NCI-H345 (cell line): ENCODE results near the gene GABARAPL2.

ENCODE experiments used
- DNase-seq: peaks from one replicate; lab custom pipeline; 2025; lab: John Stamatoyannopoulos, UW

The GABARAPL2 gene

GRCh38 chr16:75555213-75555706, 10.9 kb upstream of the GABARAPL2 start:
- DNase-seq = peak; percentile 57

DNA sequence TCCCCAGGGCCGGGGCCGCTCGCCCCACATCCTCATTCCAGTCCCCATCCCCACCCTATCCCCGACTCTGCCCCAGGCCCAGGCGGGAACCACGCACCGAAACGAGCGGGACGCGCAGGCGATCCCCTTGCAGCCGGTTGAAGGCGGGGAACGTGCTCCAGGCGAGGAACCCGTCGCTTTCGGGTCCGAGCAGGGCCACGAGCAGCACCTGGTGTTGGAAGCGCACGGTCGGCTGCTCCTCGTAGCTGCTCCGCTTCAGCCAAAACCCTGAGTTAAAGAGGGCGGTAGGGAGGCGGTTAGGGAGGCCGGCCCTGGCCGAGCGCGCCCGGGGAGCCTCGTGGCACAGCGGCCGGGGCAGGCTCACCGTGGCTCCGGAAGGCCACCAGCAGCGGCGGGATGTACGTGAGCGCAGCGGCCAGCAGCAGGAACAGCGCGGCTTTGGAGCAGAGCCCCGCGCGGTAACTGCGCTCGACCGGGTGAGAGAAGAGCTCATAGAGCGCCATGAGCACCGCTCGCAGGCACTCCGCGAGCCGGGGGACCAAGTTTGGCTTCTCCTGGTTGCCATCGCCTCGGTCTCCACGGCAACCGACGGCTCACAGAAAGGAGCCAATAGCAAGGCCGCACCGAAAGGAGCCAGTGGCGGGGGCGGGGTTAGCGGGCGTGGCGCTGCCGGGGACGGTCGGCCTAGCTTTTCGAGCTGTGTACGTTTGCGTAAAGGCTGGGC, 10.3 kb upstream of the GABARAPL2 start, which contains the start of gene TMEM231:
TMEM231 (minus strand) TSS at position 546 of the 724 bp plus-strand sequence; CDS start at position 503, 43 bp downstream.
- peak; percentile 92 for DNase-seq

DNA sequence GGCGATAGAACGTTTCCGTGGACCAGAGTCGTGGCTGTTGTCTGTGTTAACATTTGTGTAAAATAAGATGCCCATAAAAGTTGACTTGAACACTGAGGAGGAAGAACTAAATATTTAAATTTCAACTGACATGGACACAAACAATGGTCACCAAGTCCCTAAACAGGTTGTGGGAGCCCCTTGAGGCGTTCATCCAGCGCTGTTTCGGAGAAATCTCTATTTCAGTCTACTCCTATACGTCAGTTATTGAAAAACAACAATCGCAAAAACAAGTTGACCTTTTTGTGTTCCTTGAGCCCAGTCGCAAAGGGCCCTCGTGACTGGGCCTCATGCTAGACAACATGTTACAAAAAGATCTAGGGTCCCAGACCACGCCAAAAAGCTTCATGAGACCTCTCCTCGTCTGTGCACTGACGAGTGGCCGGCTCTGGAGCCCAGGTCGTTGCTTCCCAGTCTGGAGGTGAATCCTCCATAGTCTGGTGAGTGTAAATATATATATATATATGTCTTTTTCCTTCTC, 9.7 kb upstream of the GABARAPL2 start:
- DNase-seq = no peak

DNA sequence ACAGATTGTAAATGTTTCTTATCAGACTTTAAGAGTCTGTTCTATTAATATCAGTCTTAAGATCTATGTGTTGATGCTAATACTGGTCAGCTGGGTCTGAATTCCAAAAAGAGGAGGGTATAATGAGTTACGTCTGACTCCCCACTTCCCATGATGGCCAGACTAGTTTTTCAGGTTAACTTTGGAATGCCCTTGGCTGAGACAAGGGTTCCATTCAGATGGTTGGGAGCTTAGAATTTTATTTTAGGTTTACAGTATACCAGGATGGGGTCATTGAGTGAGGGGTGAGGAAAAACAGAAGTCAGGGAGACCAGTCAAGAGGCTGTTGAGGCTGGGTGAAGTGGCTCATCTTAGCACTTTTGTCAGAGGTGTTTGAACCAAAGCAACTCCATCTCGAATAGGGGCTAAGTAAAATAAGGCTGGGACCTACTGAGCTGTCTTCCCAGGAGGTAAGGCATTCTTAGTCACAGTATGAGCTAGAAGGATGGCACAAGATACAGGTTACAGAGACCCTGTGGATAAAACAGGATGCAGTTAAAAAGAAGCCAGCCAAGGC, 7.3 kb upstream of the GABARAPL2 start:
- DNase-seq = no peak

- DNase-seq = no peak
These were observed 6.4 kb upstream of the GABARAPL2 start for GRCh38 chr16:75559564-75560372.

DNA sequence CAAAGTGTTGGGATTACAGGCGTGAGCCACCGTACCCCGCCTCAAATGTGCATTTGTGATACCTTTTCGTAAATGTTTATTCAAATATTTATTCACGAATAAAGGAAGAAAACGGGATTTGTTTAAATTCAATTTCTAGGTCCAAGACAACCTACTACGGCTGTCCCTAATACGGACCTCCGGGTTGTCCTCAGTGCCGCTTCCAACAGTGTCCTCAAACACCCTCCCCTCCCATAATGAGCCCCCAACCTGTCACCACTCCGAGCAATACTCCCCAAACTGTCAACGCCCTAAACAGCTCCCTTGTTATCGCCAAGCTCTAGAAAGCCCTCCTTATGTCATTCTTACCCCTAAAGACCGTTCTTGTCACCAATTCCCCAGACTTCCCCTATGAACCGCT, 539 bp upstream of the GABARAPL2 start:
- DNase-seq = no peak

DNA sequence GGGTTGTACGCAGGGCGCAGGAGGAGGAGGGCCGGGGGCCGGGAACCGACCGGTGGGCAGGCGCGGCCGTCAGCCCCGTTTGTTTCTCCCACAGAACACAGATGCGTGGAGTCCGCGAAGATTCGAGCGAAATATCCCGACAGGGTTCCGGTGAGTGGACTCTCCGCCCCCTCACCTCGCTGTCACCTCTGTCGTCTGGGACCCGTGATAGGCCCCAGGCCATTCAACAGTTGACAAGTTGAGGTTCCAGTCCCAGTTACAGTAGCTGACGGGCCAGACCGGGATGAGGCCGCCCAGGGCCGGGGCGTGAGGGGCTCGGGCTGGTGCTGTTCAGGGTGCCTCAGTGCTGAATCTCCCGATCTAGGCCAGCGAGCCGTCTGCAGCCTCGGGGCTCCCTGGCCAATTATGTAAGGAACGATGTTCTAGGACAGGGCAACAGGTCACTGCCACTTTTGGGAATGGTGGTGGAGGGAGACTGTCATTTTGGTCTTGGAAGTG, 628 bp downstream of the GABARAPL2 start:
- no peak for DNase-seq

DNA sequence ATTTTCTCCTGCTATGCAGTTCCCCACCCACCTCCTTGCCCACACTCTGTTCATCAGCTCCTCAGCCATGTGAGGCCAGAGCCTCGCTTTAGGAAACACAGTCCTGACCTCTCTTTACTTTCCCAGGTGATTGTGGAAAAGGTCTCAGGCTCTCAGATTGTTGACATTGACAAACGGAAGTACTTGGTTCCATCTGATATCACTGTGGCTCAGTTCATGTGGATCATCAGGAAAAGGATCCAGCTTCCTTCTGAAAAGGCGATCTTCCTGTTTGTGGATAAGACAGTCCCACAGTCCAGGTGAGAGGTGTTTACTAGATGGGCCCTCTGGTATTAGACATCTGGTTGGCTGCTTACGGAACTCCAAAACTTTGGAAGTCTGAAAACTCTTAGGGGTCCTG, 1.7 kb downstream of the GABARAPL2 start:
- DNase-seq = no peak

DNA sequence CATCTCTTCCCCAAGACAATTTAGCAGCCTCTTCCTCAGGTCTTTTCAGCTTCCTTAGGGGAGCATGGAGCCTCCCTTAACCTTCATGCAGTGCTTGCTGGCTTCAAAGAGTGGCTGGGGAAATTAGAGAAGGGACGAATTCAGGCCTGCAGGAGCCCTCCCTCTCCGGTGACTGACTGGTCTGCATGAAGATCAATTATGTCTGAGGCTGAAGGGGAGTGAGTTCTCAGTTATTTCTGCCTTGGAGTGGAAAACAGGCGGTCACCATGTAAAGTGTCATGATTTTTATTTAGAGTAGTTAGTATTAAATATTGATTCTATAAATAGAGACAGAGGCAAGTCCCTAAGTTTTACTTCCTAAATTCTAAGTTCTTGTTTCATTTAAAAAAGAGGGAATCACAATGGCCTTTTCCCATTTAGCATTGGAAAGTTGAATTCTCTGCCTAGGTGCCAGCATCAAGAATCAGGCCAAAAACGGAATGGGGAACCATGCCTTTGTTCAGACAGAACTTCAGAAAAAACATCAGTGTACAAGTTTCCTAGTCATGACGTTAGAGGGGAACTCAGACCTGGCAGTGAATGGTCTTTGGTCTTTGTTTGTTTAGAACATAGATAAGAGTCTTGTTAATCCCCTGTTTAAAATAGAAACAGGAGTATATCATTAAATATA, 4.4 kb downstream of the GABARAPL2 start:
- no peak for DNase-seq

DNA sequence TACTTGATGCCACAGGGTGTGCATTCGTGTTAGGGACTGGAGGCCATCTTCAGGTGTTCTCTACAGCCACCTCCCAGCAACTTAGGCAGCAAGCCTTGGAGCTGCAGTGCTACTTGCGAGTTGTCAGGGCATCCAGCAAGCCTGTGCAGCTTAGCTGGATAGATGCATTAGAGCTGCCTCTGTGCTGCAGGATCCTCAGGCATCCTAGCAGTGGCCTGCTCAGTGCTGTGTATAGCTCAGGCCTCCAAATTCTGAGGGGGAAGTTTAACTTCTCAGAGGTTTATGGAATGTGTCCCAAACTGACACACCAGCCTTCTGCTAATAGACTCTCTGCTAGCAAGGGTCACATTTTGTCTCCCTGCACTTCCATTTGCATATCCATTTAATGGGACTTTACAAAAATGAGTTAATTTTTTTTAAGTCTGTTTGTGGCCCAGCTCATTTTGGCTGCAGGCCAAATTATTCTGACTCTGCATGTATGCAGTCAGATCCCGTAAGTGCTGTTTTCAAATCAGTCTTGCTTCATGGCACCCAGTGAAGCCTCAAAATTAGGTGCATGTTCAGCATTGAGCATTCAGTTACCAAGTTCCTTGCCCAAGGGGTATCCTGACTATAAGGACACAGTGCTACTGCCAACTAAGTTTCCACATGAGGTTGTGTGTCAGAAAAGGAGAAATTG, 6.8 kb downstream of the GABARAPL2 start:
- no peak for DNase-seq

GRCh38 chr16:75573955-75574354, 7.8 kb downstream of the GABARAPL2 start:
- DNase-seq = no peak

DNA sequence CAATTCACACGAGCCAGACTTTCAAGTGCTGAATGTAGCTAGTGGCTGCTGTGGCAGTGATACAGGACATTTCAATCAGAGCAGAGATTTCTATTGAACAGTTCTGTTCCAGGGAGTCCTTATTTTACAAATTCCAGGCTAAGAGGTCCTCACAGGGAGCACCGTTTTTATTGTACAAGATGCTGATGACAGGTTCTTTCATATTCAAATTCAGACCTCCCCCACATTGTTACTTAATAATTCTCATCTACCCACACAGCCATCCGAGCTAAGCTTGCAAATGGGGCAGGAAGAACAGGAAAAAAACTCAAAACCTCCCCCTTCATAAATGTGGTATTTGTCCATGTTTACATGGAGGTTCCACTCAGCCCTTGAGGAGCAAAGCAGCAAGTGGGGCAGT, 9.8 kb downstream of the GABARAPL2 start:
- no peak for DNase-seq

DNA sequence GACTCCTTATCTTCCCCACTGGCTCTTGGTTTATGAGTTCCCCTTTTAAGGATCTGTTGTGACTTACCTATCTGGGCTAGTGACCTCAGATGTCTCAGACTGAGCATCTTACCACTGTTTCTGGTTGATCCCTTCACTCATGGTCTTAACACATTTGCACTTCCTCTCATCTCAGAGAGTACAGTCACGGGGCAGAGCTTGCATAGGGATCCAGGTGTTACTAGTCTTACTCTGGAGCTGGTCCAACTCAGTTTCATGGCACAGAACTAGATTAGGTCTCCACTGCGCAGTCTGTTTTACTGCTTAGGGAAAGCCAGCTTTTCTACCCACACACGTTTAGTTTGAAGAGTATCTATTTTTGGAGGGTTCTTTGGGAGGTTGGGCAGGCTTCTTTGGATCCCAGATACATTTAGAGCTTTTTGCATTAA, 10.2 kb downstream of the GABARAPL2 start:
- DNase-seq = no peak

GRCh38 chr16:75578212-75578611, 12.0 kb downstream of the GABARAPL2 start:
- DNase-seq = no peak

DNA sequence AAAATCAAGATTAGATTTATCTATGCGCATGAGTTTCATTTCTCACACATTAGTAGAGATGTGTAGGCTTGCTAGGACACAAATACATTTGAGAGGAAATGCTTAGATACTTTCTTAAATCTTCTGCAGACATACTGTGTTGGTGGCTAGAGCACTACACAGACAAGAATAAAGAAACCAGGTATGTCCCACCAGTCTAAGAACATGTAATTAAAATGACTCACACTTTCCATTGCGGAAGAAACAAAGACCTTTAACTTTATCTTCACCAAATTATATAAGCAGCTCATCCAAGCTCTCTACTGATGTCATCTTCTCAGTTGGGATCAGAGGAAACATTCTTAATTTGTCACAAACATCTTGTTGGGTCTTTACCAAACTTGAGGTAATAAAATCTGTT, 12.5 kb downstream of the GABARAPL2 start:
- no peak for DNase-seq

- no peak for DNase-seq
These were observed 13.2 kb downstream of the GABARAPL2 start for GRCh38 chr16:75579281-75579834.

GRCh38 chr16:75584108-75584507, 17.9 kb downstream of the GABARAPL2 start:
- DNase-seq = no peak

DNA sequence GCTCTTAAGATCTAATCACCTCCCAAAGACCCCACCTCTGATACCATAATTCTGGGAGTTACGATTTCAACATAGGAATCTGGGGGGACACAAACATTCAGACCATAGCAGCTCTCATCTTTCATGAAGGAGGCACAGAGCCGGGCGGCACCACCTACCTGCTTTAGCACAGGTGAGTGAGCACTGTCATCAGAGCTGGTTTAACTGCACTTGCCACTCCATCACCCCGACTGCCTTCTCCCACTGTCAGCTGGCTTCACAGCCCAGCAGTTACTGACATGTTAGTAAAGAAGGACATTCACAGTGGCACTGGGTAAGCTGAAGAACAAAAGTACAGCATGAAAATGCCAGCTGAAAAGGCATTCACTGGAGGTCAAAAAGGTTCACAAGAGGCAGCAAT, 22.5 kb downstream of the GABARAPL2 start:
- DNase-seq = no peak

DNA sequence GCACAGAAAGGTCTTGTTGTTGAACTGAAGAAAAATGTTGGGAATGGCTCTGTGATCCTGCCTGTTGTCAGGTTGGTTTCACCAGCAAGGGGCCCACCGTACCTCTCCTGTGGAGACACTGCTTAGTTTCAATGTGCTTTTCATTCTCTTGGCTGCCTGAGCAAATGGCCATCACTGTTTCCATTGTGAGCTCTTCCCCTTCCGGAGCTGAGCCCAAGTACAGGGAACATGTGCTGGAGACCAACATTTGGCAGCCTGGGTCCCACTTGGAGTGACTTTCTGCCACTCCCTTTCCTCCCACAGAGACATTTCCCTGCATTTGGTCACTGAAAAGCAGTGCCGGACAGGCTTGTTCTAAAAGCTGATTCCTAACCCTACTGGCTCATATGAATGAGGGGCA, 23.1 kb downstream of the GABARAPL2 start:
- DNase-seq = no peak

- DNase-seq = no peak
These were observed 25.0 kb downstream of the GABARAPL2 start for GRCh38 chr16:75590920-75591843.
